Panc1 (cell line): Measurements from ENCODE around the gene RBM7. TPM values are rescaled to one million over a fixed set of nuclear protein-coding genes. Genes with fewer than 3 reads are reported as not detected.

Source experiments
- ATAC-seq: fragments of 200-7000 bp; cut with Tn5 transposase; 2 replicates; pipeline ENCODE4 v1.9.1; 2020; ENCODE audit warnings: mild to moderate bottlenecking, moderate library complexity
- BruUV-seq: library from RNA; stranded (reverse); fragments of 400-500 nt; replicated peaks from 2 replicates; lab custom pipeline; 2021; lab: Mats Ljungman, UMichigan
- CTCF ChIA-PET: fragments of 300-600 bp; sonication (Branson Sonifier 250); formaldehyde crosslinking; loops from one replicate; lab custom pipeline; 2022; ENCODE audit warnings: antibody characterized with exemption; lab: Charles Lee
- POLR2A ChIA-PET: fragments of 300-600 bp; sonication (Branson Sonifier 250); formaldehyde crosslinking; loops from one replicate; lab custom pipeline; 2022; ENCODE audit warnings: antibody characterized with exemption; lab: Charles Lee
- DNase-seq: peaks from one replicate; pipeline ENCODE4 v3.0.0-alpha.2; 2010; ENCODE audit warnings: low read depth, low spot score
- H3K27ac ChIP-seq: 2 replicates; pipeline ENCODE4 v1.5.1; 2011; ENCODE audit warnings: mild to moderate bottlenecking, low read length, inconsistent platforms
- H3K27me3 ChIP-seq: fragments of 200-500 bp; sonication (Bioruptor generic); 2 replicates; pipeline ENCODE4 v1.6.0; 2014; ENCODE audit warnings: low read length, inconsistent platforms; ENCODE audit not compliant: control insufficient read depth, insufficient read depth
- H3K36me3 ChIP-seq: fragments of 200-500 bp; sonication (Bioruptor generic); 2 replicates; pipeline ENCODE4 v1.5.1; 2014; ENCODE audit warnings: inconsistent platforms, mild to moderate bottlenecking, low read length, moderate library complexity; ENCODE audit not compliant: control insufficient read depth, insufficient read depth
- H3K4me1 ChIP-seq: 2 replicates; pipeline ENCODE4 v1.5.1; 2011; ENCODE audit warnings: inconsistent platforms, mild to moderate bottlenecking, low read length, moderate library complexity; ENCODE audit not compliant: control insufficient read depth, insufficient read depth
- H3K4me3 ChIP-seq, 2 experiments: 2 replicates each; pipeline ENCODE4 v1.5.1; 2011 to 2012; ENCODE audit warnings: low read depth in 2 of 2, low read length in 2 of 2, mild to moderate bottlenecking in 2 of 2, inconsistent platforms in 1 of 2, moderate library complexity in 1 of 2
- H3K9me3 ChIP-seq: fragments of 200-500 bp; sonication (Bioruptor generic); 2 replicates; pipeline ENCODE4 v1.5.1; 2014; ENCODE audit warnings: low read depth, mild to moderate bottlenecking, inconsistent platforms, low read length, moderate library complexity; ENCODE audit not compliant: control insufficient read depth, insufficient read depth
- CTCF ChIP-seq: fragments of 450-650 bp; IDR thresholded peaks from 2 replicates; pipeline ENCODE4 v1.5.1; 2017; ENCODE audit warnings: mild to moderate bottlenecking
- POLR2AphosphoS5 ChIP-seq: IDR thresholded peaks from 2 replicates; pipeline ENCODE4 v1.6.1; 2012; ENCODE audit warnings: mild to moderate bottlenecking, low read depth, low read length, moderate library complexity
- REST ChIP-seq, 2 experiments: IDR thresholded peaks; 2 replicates each; pipeline ENCODE4 v1.6.1; 2011 to 2012; ENCODE audit warnings: low read depth in 2 of 2, control low read depth in 1 of 2, low read length in 1 of 2, mild to moderate bottlenecking in 1 of 2, moderate library complexity in 1 of 2; ENCODE audit not compliant: insufficient read depth in 1 of 2
- SIN3A ChIP-seq: IDR thresholded peaks from 2 replicates; pipeline ENCODE4 v1.6.1; 2012; ENCODE audit warnings: low read depth, mild to moderate bottlenecking, low read length, moderate library complexity, borderline replicate concordance; ENCODE audit not compliant: insufficient read depth
- TCF7L2 ChIP-seq: IDR thresholded peaks from 2 replicates; pipeline ENCODE4 v1.6.1; 2011; ENCODE audit warnings: mild to moderate bottlenecking, low read depth, low read length, inconsistent platforms
- in situ Hi-C: cut with HindIII; loops from 2 replicates; pipeline ENCODE4 v1.10.0; 2016; ENCODE audit warnings: low sequenced_read_pairs, low pct_unique_long_range_greater_than_20kb
- intact Hi-C: fragments of 100-400 bp; cut with micrococcal nuclease; formaldehyde crosslinking; loops from one replicate; pipeline ENCODE4 v1.10.0; 2022; ENCODE audit not compliant: unreplicated experiment
- total RNA-seq: library from RNA; stranded (reverse); gene quantifications from one replicate; pipeline ENCODE4 v1.2.1, GENCODE V29; 2021; ENCODE audit not compliant: unreplicated experiment

The RBM7 gene
- total RNA-seq, 1 experiment from 2014 or later: 35.2 TPM

- CTCF ChIA-PET: no interaction called here
- no peaks in the 10 kb centered on the region for H3K27me3 ChIP-seq
Observed at GRCh38 chr11:114426280-114426679, 25.8 kb downstream of the RBM7 start.

GRCh38 chr11:114430290-114430689, 29.8 kb downstream of the RBM7 start:
- Histone ChIP-seq H3K36me3 (no peaks in the 10 kb centered on the region), H3K27ac (no peak overlapping the region), H3K9me3 (no peaks in the 10 kb centered on the region), H3K4me1 (no peaks in the 10 kb centered on the region), H3K27me3 (no peaks in the 10 kb centered on the region), H3K4me3 (no peak overlapping the region)
- POLR2A ChIA-PET: no interaction called here
- intact Hi-C loops: no loop called here
- in situ Hi-C loops: no loop called here
- BruUV-seq: no TSS peak
- DNase-seq: no peak
- CTCF ChIA-PET: no interaction called here
- ATAC-seq: no peak
- TF ChIP-seq TCF7L2 (no peak), REST (IDR thresholded peaks at IDR 0.05; ENCODE audit: insufficient read depth in 1 of 2, low read depth in 2 of 2, low read length in 1 of 2) (no peak), POLR2AphosphoS5 (no peak), SIN3A (no peak), CTCF (no peak)

More at GRCh38 chr11:114426280-114426679, 25.8 kb downstream of the RBM7 start:
- H3K4me3 ChIP-seq: no peak overlapping the region
- H3K27ac ChIP-seq: no peak overlapping the region
- DNase-seq (no peak), ATAC-seq (no peak)
- POLR2A ChIA-PET: no interaction called here
- TF ChIP-seq SIN3A: no peak
- no peak for TF ChIP-seq REST (IDR thresholded peaks at IDR 0.05; ENCODE audit: insufficient read depth in 1 of 2, low read depth in 2 of 2, low read length in 1 of 2)
- no peak for TF ChIP-seq TCF7L2
- no peak for TF ChIP-seq POLR2AphosphoS5
- no peak for TF ChIP-seq CTCF
- H3K9me3 ChIP-seq: no peaks in the 10 kb centered on the region
- H3K4me1 ChIP-seq: no peaks in the 10 kb centered on the region
- no TSS peak for BruUV-seq
- in situ Hi-C loops: no loop called here
- intact Hi-C loops: no loop called here
- no peaks in the 10 kb centered on the region for H3K36me3 ChIP-seq
